ENCODE measurements around the gene SNRNP70. TPM values are rescaled to one million over a fixed set of nuclear protein-coding genes. Genes with fewer than 3 reads are reported as not detected.

The SNRNP70 gene
- total RNA-seq, 1 donor from 2014 or later: 110 TPM

- ATAC-seq: no peak
- intact Hi-C loops (cut with DNase I): no loop called here
- no peak for DNase-seq (ENCODE audit: missing footprints)
Observed at GRCh38 chr19:49091391-49092038, 6.3 kb downstream of the SNRNP70 start.

GRCh38 chr19:49092686-49093085, 7.4 kb downstream of the SNRNP70 start:
- intact Hi-C loops (cut with DNase I): no loop called here
- DNase-seq (ENCODE audit: missing footprints) (no peak), ATAC-seq (no peak)

GRCh38 chr19:49094505-49095482, 9.5 kb downstream of the SNRNP70 start:
- intact Hi-C loops (cut with DNase I): loop anchor here (5.0 kb wide), 2 partner anchors 53 to 103 kb away; no protein-coding TSS in a partner anchor
- ATAC-seq (peak; percentile 91), DNase-seq (ENCODE audit: missing footprints) (no peak)

GRCh38 chr19:49097453-49098288, 12.4 kb downstream of the SNRNP70 start:
- DNase-seq (ENCODE audit: missing footprints): no peak
- intact Hi-C loops (cut with DNase I): loop anchor here (5.0 kb wide), 2 partner anchors 50 to 100 kb away; no protein-coding TSS in a partner anchor
- peak; percentile 65 for ATAC-seq

GRCh38 chr19:49098795-49099194, 13.5 kb downstream of the SNRNP70 start:
- ATAC-seq: no peak
- intact Hi-C loops (cut with DNase I): loop anchor here (5.0 kb wide), 2 partner anchors 49 to 99 kb away; no protein-coding TSS in a partner anchor
- no peak for DNase-seq (ENCODE audit: missing footprints)

- no peak for DNase-seq (ENCODE audit: missing footprints)
Observed at GRCh38 chr19:49101160-49101559, 15.9 kb downstream of the SNRNP70 start.

GRCh38 chr19:49102303-49102702, 17.1 kb downstream of the SNRNP70 start:
- ATAC-seq (no peak), DNase-seq (ENCODE audit: missing footprints) (no peak)
- intact Hi-C loops (cut with DNase I): no loop called here

More at GRCh38 chr19:49101160-49101559, 15.9 kb downstream of the SNRNP70 start:
- intact Hi-C loops (cut with DNase I): no loop called here
- no peak for ATAC-seq

GRCh38 chr19:49103331-49104085, 18.3 kb downstream of the SNRNP70 start:
- intact Hi-C loops (cut with DNase I): no loop called here
- no peak for ATAC-seq
- DNase-seq (ENCODE audit: missing footprints): no peak

- intact Hi-C loops (cut with DNase I): no loop called here
- no peak for DNase-seq (ENCODE audit: missing footprints)
- peak; percentile 23 for ATAC-seq
Observed at GRCh38 chr19:49104229-49104864, 19.1 kb downstream of the SNRNP70 start.

- no peak for ATAC-seq
- intact Hi-C loops (cut with DNase I): no loop called here
- DNase-seq (ENCODE audit: missing footprints): peak; percentile 83
Observed at GRCh38 chr19:49106648-49107135, 21.4 kb downstream of the SNRNP70 start.

- intact Hi-C loops (cut with DNase I): no loop called here
- no peak for DNase-seq (ENCODE audit: missing footprints)
- no peak for ATAC-seq
Observed at GRCh38 chr19:49107625-49108459, 22.6 kb downstream of the SNRNP70 start.

GRCh38 chr19:49109051-49109450, 23.8 kb downstream of the SNRNP70 start:
- DNase-seq (ENCODE audit: missing footprints) (no peak), ATAC-seq (no peak)
- intact Hi-C loops (cut with DNase I): no loop called here

GRCh38 chr19:49109569-49110233, 24.4 kb downstream of the SNRNP70 start:
- ATAC-seq (no peak), DNase-seq (ENCODE audit: missing footprints) (no peak)
- intact Hi-C loops (cut with DNase I): no loop called here

GRCh38 chr19:49110567-49110966, 25.3 kb downstream of the SNRNP70 start:
- no peak for DNase-seq (ENCODE audit: missing footprints)
- intact Hi-C loops (cut with DNase I): no loop called here
- no peak for ATAC-seq

GRCh38 chr19:49111218-49111998, 26.2 kb downstream of the SNRNP70 start:
- intact Hi-C loops (cut with DNase I): no loop called here
- ATAC-seq (no peak), DNase-seq (ENCODE audit: missing footprints) (no peak)
